Body of pancreas (tissue), 4 donors: Measurements from ENCODE around the gene BTBD9. TPM values are rescaled to one million over a fixed set of nuclear protein-coding genes. Genes with fewer than 3 reads are reported as not detected.
"Not testable (repeated sequence)": the region's sequence is repeated elsewhere in the genome, so short reads cannot be mapped to it uniquely, and the experiment has no call there.

Experiments used
- ATAC-seq: fragments of 150-250 bp; one replicate; pipeline ENCODE4 v1.9.1; 2016
- DNase-seq, 4 donors: peaks; one replicate each; pipeline ENCODE4 v3.0.0-alpha.2; 2019
- H3K27ac ChIP-seq, 4 donors: fragments of 200-600 bp; sonication (generic); 1 replicate in 3 of 4; 2 replicates in 1 of 4; pipeline versions ENCODE4 v1.5.1 to v1.6.1; 2016 to 2019; ENCODE audit warnings: mild to moderate bottlenecking in 1 of 4, mixed read lengths in 1 of 4, moderate library complexity in 1 of 4
- H3K27me3 ChIP-seq, 2 donors: fragments of 200-600 bp; sonication (generic); one replicate each; pipeline ENCODE4 v1.6.0; 2016; ENCODE audit warnings: mild to moderate bottlenecking in 1 of 2
- H3K36me3 ChIP-seq, 2 donors: fragments of 200-600 bp; sonication (generic); replicated peaks in 1 of 2; 2 replicates each; pipeline ENCODE4 v1.5.1; 2016; ENCODE audit warnings: low read depth in 2 of 2; ENCODE audit not compliant: insufficient read depth in 1 of 2
- H3K4me1 ChIP-seq: fragments of 200-600 bp; sonication (generic); one replicate; pipeline ENCODE4 v1.6.0; 2016
- H3K4me3 ChIP-seq, 2 donors: fragments of 200-600 bp; sonication (generic); 1 replicate in 1 of 2; 2 replicates in 1 of 2; pipeline ENCODE4 v1.5.1; 2016 to 2019
- H3K9me3 ChIP-seq, 3 donors: fragments of 200-600 bp; sonication (generic); 1 replicate in 2 of 3; 2 replicates in 1 of 3; pipeline ENCODE4 v1.5.1; 2016
- CTCF ChIP-seq, 7 experiments: fragments of 450-650 bp in 4 of 7; fragments of 200-600 bp in 3 of 7; sonication (generic) in 3 of 7; IDR thresholded peaks; one replicate each; pipeline ENCODE4 v1.5.1; 2016 to 2019; ENCODE audit warnings: antibody characterized with exemption in 7 of 7
- POLR2A ChIP-seq, 3 donors: fragments of 450-650 bp; IDR thresholded peaks; one replicate each; pipeline ENCODE4 v1.6.1; 2016; ENCODE audit warnings: antibody characterized with exemption in 3 of 3, mild to moderate bottlenecking in 2 of 3
- WGBS, 2 donors: methylation state at CpG; one replicate each; pipeline ENCODE4 v1.1.5; 2017; 5-methylcytosine and 5-hydroxymethylcytosine counted together
- intact Hi-C: fragments of 100-400 bp; cut with DNase I; formaldehyde crosslinking; loops from one replicate; pipeline ENCODE4 v1.15.1; 2023
- total RNA-seq, 2 donors: library from RNA; depleted of rRNA; stranded (reverse); fragments of >200 nt; gene quantifications; one replicate each; pipeline ENCODE4 v1.1.0, GENCODE V29; 2016

BTBD9 gene
- total RNA-seq, 2 donors from 2014 or later = 11.9 to 29.3 TPM

DNA sequence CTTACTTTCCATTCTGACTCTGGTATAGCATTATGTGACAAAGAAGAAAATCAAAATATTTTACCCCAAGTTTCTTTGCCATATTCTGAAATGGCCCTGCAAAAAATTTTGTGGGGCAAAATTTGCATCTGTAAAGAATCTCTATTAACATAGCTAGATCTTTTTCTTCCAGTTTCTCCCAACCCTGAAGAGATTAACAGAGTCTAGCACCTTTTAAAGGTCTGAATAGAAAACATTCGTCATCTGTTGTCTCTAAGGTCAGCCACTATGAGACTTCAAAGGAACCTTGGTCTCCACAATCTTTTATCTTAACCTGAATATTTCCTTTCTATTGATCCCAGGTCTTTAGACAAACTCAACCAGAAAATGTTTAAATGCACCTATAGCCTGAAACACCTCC is 205.7 kb downstream of the BTBD9 start:
- DNase-seq (no peak), ATAC-seq (no peak)
- Histone ChIP-seq H3K9me3 (no peaks in the 10 kb centered on the region), H3K4me3 (no peak overlapping the region), H3K36me3 (no peaks in the 10 kb centered on the region), H3K27me3 (no peaks in the 10 kb centered on the region), H3K27ac (no peak overlapping the region), H3K4me1 (no peaks in the 10 kb centered on the region)
- TF ChIP-seq POLR2A (IDR thresholded peaks at IDR 0.05) (no peak), CTCF (IDR thresholded peaks at IDR 0.05) (no peak)
- intact Hi-C loops = no loop called here
- WGBS, 2 donors = 53 to 60% methylated on average over 1 of the region's 1 CpG

DNA sequence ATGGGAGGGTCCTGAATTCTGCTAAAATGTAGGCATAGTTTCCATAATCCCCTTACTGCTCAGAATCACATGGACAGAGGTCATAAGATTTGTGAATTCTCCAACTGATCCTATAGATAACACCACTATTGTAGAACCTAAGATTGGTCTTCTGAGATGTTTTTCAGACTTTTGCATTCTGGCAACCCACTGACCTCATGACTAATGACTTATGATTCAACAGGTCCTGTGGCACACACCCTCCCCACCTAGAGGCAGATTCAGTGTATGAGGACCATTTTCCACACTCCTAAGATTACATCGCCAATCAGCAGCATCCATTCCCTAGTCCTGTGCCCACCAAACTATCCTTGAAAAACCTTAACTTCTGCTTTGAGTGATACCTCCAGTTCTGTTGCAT is 207.2 kb downstream of the BTBD9 start:
- intact Hi-C loops = no loop called here

GRCh38 chr6:38432079-38432478 is 207.7 kb downstream of the BTBD9 start:
- no peaks in the 10 kb centered on the region for H3K4me1 ChIP-seq
- ATAC-seq = no peak
- 96% methylated on average over 3 of the region's 3 CpGs for WGBS, 2 donors

More for the DNA sequence above, 207.2 kb downstream of the BTBD9 start:
- WGBS, 2 donors = 96 to 100% methylated on average over 1 of the region's 1 CpG
- H3K27ac ChIP-seq = no peak overlapping the region
- ATAC-seq = no peak
- H3K9me3 ChIP-seq = no peaks in the 10 kb centered on the region
- DNase-seq = no peak
- H3K36me3 ChIP-seq = no peaks in the 10 kb centered on the region
- TF ChIP-seq POLR2A (IDR thresholded peaks at IDR 0.05) (no peak), CTCF (IDR thresholded peaks at IDR 0.05) (no peak)
- H3K27me3 ChIP-seq = no peaks in the 10 kb centered on the region
- H3K4me1 ChIP-seq = no peaks in the 10 kb centered on the region
- H3K4me3 ChIP-seq = no peak overlapping the region

DNA sequence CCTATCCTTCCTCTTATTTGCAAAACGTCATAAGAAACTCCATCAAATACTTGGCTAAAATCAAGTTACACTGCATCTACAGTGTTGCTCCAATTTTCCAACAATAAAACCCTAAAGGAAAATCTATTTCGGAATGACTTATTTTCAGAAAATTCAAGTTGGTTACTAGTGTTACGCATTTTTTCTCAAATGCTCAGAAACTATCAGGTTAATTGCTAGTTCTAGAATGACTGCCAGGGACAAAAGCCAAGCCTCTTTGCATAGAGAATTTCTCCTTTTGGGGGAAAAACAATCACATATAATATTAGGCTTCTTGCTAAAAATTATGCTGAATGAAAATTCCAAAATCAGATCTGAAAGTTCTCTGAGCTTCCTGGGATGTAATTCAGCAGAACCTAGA is 210.2 kb downstream of the BTBD9 start:
- DNase-seq (no peak), ATAC-seq (no peak)
- TF ChIP-seq CTCF (IDR thresholded peaks at IDR 0.05) (no peak), POLR2A (IDR thresholded peaks at IDR 0.05) (no peak)
- Histone ChIP-seq H3K4me1 (no peaks in the 10 kb centered on the region), H3K4me3 (no peak overlapping the region), H3K36me3 (no peaks in the 10 kb centered on the region), H3K27me3 (no peaks in the 10 kb centered on the region), H3K9me3 (no peaks in the 10 kb centered on the region), H3K27ac (no peak overlapping the region)
- 93 to 98% methylated on average over 3 of the region's 3 CpGs for WGBS, 2 donors
- intact Hi-C loops = no loop called here

More at GRCh38 chr6:38432079-38432478, 207.7 kb downstream of the BTBD9 start:
- Histone ChIP-seq H3K9me3 (no peaks in the 10 kb centered on the region), H3K27ac (no peak overlapping the region), H3K27me3 (no peaks in the 10 kb centered on the region), H3K36me3 (no peaks in the 10 kb centered on the region), H3K4me3 (no peak overlapping the region)
- no peak for DNase-seq
- intact Hi-C loops = no loop called here
- TF ChIP-seq CTCF (IDR thresholded peaks at IDR 0.05) (no peak), POLR2A (IDR thresholded peaks at IDR 0.05) (no peak)

DNA sequence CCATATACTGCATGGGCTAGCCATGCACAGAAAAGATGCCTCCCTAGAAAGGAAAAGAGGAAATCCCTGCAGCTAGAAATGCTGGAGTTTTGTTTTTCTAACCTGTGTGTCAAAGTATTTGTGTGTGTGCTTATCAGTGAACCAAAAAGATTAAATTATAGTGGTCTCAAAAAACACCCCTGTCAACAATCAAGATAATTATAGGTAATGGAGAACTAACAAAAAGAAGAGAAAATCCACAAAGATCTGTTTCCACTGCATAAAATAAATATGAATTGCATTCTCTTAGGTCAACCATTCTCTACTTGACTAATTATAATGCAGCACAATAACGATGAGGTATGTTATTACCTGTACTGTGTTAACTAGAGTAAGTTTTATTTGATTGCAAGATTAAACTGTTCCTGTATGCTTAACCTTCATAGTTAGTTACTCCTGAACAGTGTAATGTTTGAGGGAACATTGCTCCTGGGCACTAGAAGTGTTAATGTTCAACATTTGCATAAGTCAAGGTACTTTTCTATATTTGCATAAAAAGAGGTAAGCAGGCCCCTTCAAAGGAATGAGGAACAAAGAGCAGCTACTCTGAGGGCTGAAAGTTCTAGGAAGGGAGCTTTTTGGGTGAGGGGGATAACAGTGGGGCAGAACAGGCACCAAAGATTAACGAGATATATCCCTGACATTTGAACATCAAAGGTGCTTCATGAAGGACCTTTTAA is 212.1 kb downstream of the BTBD9 start:
- intact Hi-C loops = no loop called here
- no peak for DNase-seq

GRCh38 chr6:38425788-38426488 is 213.8 kb downstream of the BTBD9 start:
- H3K27me3 ChIP-seq, ATAC-seq, H3K36me3 ChIP-seq, H3K9me3 ChIP-seq, DNase-seq, H3K4me1 ChIP-seq, H3K27ac ChIP-seq, intact Hi-C loops, H3K4me3 ChIP-seq: not testable (repeated sequence)
- 92 to 97% methylated on average over 10 to 11 of the region's 11 CpGs for WGBS, 2 donors

More for the DNA sequence above, 212.1 kb downstream of the BTBD9 start:
- Histone ChIP-seq H3K4me3 (no peak overlapping the region), H3K36me3 (no peaks in the 10 kb centered on the region), H3K27ac (no peak overlapping the region), H3K9me3 (no peaks in the 10 kb centered on the region), H3K27me3 (no peaks in the 10 kb centered on the region), H3K4me1 (no peaks in the 10 kb centered on the region)
- ATAC-seq = no peak
- TF ChIP-seq CTCF (IDR thresholded peaks at IDR 0.05) = no peak
- TF ChIP-seq POLR2A (IDR thresholded peaks at IDR 0.05) = no peak
- 43 to 58% methylated on average over 2 of the region's 2 CpGs for WGBS, 2 donors
